GM18498 (cell line): ENCODE data around the gene FOSL1.

Source experiments
- ATAC-seq: cut with Tn5 transposase; IDR thresholded peaks from one replicate; pipeline ENCODE4 v1.9.1; 2021; ENCODE audit warnings: mild to moderate bottlenecking, moderate library complexity; ENCODE audit not compliant: unreplicated experiment

Gene FOSL1

GRCh38 chr11:65882120-65883057 lies 17.8 kb downstream of the FOSL1 start:
- ATAC-seq = no peak

- no peak for ATAC-seq
These were observed 19.3 kb downstream of the FOSL1 start for GRCh38 chr11:65880844-65881421.

- no peak for ATAC-seq
These were observed 20.2 kb downstream of the FOSL1 start for GRCh38 chr11:65880027-65880426.

- no peak for ATAC-seq
These were observed 20.6 kb downstream of the FOSL1 start, which contains the start of gene CTSW for GRCh38 chr11:65879617-65880016. Gene CTSW (plus strand): TSS chr11:65879837. CDS start chr11:65879855, 18 bp downstream.

GRCh38 chr11:65873318-65874156 lies 26.7 kb downstream of the FOSL1 start:
- peak; percentile 86 for ATAC-seq

GRCh38 chr11:65872586-65873317 lies 27.4 kb downstream of the FOSL1 start, which contains the start of gene EFEMP2:
Gene EFEMP2 (minus strand): TSS chr11:65872800. CDS start chr11:65872354, 446 bp downstream.
- ATAC-seq = no peak

- ATAC-seq = no peak
These were observed 28.2 kb downstream of the FOSL1 start for GRCh38 chr11:65871811-65872548.

GRCh38 chr11:65870706-65871681 lies 29.2 kb downstream of the FOSL1 start:
- no peak for ATAC-seq

- ATAC-seq = no peak
These were observed 29.9 kb downstream of the FOSL1 start for GRCh38 chr11:65870307-65870658.

GRCh38 chr11:65869643-65870306 lies 30.4 kb downstream of the FOSL1 start:
- no peak for ATAC-seq

GRCh38 chr11:65868907-65869306 lies 31.3 kb downstream of the FOSL1 start:
- no peak for ATAC-seq

- ATAC-seq = no peak
These were observed 32.0 kb downstream of the FOSL1 start for GRCh38 chr11:65868076-65868667.

GRCh38 chr11:65867284-65868071 lies 32.7 kb downstream of the FOSL1 start:
- ATAC-seq = no peak

- no peak for ATAC-seq
These were observed 33.5 kb downstream of the FOSL1 start for GRCh38 chr11:65866509-65867283.

- no peak for ATAC-seq
These were observed 34.5 kb downstream of the FOSL1 start for GRCh38 chr11:65865550-65866172.
